H9 (cell line): ENCODE results near the gene TNFSF8. TPM values are rescaled to one million over a fixed set of nuclear protein-coding genes. Genes with fewer than 3 reads are reported as not detected.

ENCODE experiments used
- DNase-seq: peaks from one replicate; pipeline ENCODE4 v3.0.0-alpha.2; 2017
- H2AFZ ChIP-seq: one replicate; pipeline ENCODE4 v1.6.1; 2013; ENCODE audit warnings: mild to moderate bottlenecking, low read length, control low read depth, moderate library complexity
- H2AK5ac ChIP-seq: 2 replicates; pipeline ENCODE4 v1.6.1; 2013; ENCODE audit warnings: low read length, control low read depth, mixed read lengths; ENCODE audit not compliant: insufficient read length
- H2BK120ac ChIP-seq: one replicate; pipeline ENCODE4 v1.6.1; 2013; ENCODE audit warnings: low read depth, mild to moderate bottlenecking, low read length, control low read depth, inconsistent platforms; ENCODE audit not compliant: poor library complexity, severe bottlenecking
- H2BK12ac ChIP-seq: 2 replicates; pipeline ENCODE4 v1.6.1; 2013; ENCODE audit warnings: low read length, control low read depth, mixed read lengths, low read depth; ENCODE audit not compliant: insufficient read length
- H2BK15ac ChIP-seq: 2 replicates; pipeline ENCODE4 v1.6.1; 2013; ENCODE audit warnings: low read depth, low read length, control low read depth
- H2BK20ac ChIP-seq: one replicate; pipeline ENCODE4 v1.6.1; 2013; ENCODE audit warnings: low read depth, mild to moderate bottlenecking, low read length, control low read depth, inconsistent platforms; ENCODE audit not compliant: poor library complexity, severe bottlenecking
- H2BK5ac ChIP-seq: 2 replicates; pipeline ENCODE4 v1.6.1; 2013; ENCODE audit warnings: low read length, control low read depth, mixed read lengths; ENCODE audit not compliant: insufficient read length
- H3K14ac ChIP-seq: 2 replicates; pipeline ENCODE4 v1.6.1; 2013; ENCODE audit warnings: low read length, control low read depth; ENCODE audit not compliant: insufficient read depth
- H3K18ac ChIP-seq: 2 replicates; pipeline ENCODE4 v1.6.1; 2013; ENCODE audit warnings: low read depth, mild to moderate bottlenecking, mixed read lengths, low read length, control low read depth; ENCODE audit not compliant: insufficient read length
- H3K23ac ChIP-seq: 2 replicates; pipeline ENCODE4 v1.6.1; 2013; ENCODE audit warnings: low read length, control low read depth, mixed read lengths, low read depth; ENCODE audit not compliant: insufficient read length
- H3K23me2 ChIP-seq: 2 replicates; pipeline ENCODE4 v1.6.1; 2013; ENCODE audit warnings: low read depth, mild to moderate bottlenecking, mixed read lengths, low read length, control low read depth; ENCODE audit not compliant: insufficient read length, poor library complexity, severe bottlenecking
- H3K27ac ChIP-seq: 2 replicates; pipeline ENCODE4 v1.5.1; 2013; ENCODE audit warnings: low read length, control low read depth, mixed read lengths, low read depth; ENCODE audit not compliant: insufficient read length
- H3K27me3 ChIP-seq: 2 replicates; pipeline ENCODE4 v1.6.1; 2013; ENCODE audit warnings: low read length, control low read depth, inconsistent platforms; ENCODE audit not compliant: insufficient read depth
- H3K4ac ChIP-seq: 2 replicates; pipeline ENCODE4 v1.6.1; 2013; ENCODE audit warnings: low read depth, mild to moderate bottlenecking, control low read depth, inconsistent platforms, low read length, moderate library complexity
- H3K4me1 ChIP-seq: 2 replicates; pipeline ENCODE4 v1.6.1; 2013; ENCODE audit warnings: low read length, control low read depth, inconsistent platforms; ENCODE audit not compliant: insufficient read depth
- H3K4me2 ChIP-seq: 2 replicates; pipeline ENCODE4 v1.6.1; 2013; ENCODE audit warnings: low read length, control low read depth, mixed read lengths; ENCODE audit not compliant: insufficient read length, insufficient read depth
- H3K56ac ChIP-seq: 2 replicates; pipeline ENCODE4 v1.6.1; 2013; ENCODE audit warnings: low read depth, mild to moderate bottlenecking, mixed read lengths, low read length, control low read depth; ENCODE audit not compliant: insufficient read length
- H3K79me1 ChIP-seq: 2 replicates; pipeline ENCODE4 v1.6.1; 2013; ENCODE audit warnings: low read depth, mild to moderate bottlenecking, moderate library complexity, low read length, control low read depth, inconsistent platforms; ENCODE audit not compliant: insufficient read depth, poor library complexity, severe bottlenecking
- H3K79me2 ChIP-seq: 2 replicates; pipeline ENCODE4 v1.6.1; 2013; ENCODE audit warnings: low read length, control low read depth, inconsistent platforms; ENCODE audit not compliant: insufficient read depth
- H3K9ac ChIP-seq: 2 replicates; pipeline ENCODE4 v1.6.1; 2013; ENCODE audit warnings: low read length, control low read depth, mixed read lengths; ENCODE audit not compliant: insufficient read length; ENCODE audit errors: extremely low read depth
- H3K9me3 ChIP-seq: one replicate; pipeline ENCODE4 v1.6.1; 2013; ENCODE audit warnings: low read depth, low read length, inconsistent platforms; ENCODE audit not compliant: control insufficient read depth
- H3T11ph ChIP-seq: one replicate; pipeline ENCODE4 v1.6.1; 2013; ENCODE audit warnings: mild to moderate bottlenecking, low read length, control low read depth, inconsistent platforms
- H4K20me1 ChIP-seq: one replicate; pipeline ENCODE4 v1.6.1; 2013; ENCODE audit not compliant: control insufficient read depth, insufficient read length, insufficient read depth
- H4K5ac ChIP-seq: 2 replicates; pipeline ENCODE4 v1.6.1; 2013; ENCODE audit warnings: low read depth, mild to moderate bottlenecking, mixed read lengths, low read length, control low read depth; ENCODE audit not compliant: insufficient read length
- H4K8ac ChIP-seq: replicated peaks from 2 replicates; pipeline ENCODE4 v1.6.1; 2013; ENCODE audit warnings: low read length, control low read depth, mixed read lengths, low read depth; ENCODE audit not compliant: insufficient read length
- H4K91ac ChIP-seq: 2 replicates; pipeline ENCODE4 v1.6.1; 2013; ENCODE audit warnings: low read depth, mild to moderate bottlenecking, moderate library complexity, mixed read lengths, low read length, control low read depth; ENCODE audit not compliant: insufficient read length
- H3K27ac Mint-ChIP-seq, 3 experiments: 2 replicates in 2 of 3; 3 replicates in 1 of 3; pipeline ENCODE4 v1.8.0; 2020 to 2021; ENCODE audit warnings: mixed read lengths in 3 of 3, mild to moderate bottlenecking in 1 of 3, moderate library complexity in 1 of 3
- H3K27me3 Mint-ChIP-seq: 2 replicates; pipeline ENCODE4 v1.8.0; 2021; ENCODE audit warnings: low read depth, mild to moderate bottlenecking, moderate library complexity, mixed read lengths
- H3K36me3 Mint-ChIP-seq, 3 experiments: 2 replicates in 2 of 3; 3 replicates in 1 of 3; pipeline ENCODE4 v1.8.0; 2020 to 2021; ENCODE audit warnings: low read depth in 3 of 3, mixed read lengths in 3 of 3; ENCODE audit not compliant: insufficient read depth in 1 of 3
- H3K4me1 Mint-ChIP-seq, 2 experiments: 2 replicates each; pipeline ENCODE4 v1.8.0; 2020; ENCODE audit warnings: mixed read lengths in 2 of 2
- H3K4me3 Mint-ChIP-seq, 2 experiments: 2 replicates in 1 of 2; 3 replicates in 1 of 2; pipeline ENCODE4 v1.8.0; 2020 to 2021; ENCODE audit warnings: mild to moderate bottlenecking in 2 of 2, mixed read lengths in 2 of 2, moderate library complexity in 1 of 2
- H3K9me3 Mint-ChIP-seq, 2 experiments: 2 replicates in 1 of 2; 3 replicates in 1 of 2; pipeline ENCODE4 v1.8.0; 2020; ENCODE audit warnings: mild to moderate bottlenecking in 2 of 2, mixed read lengths in 2 of 2, moderate library complexity in 1 of 2
- CTCF ChIP-seq: fragments of 200-600 bp; sonication (generic); conservative IDR thresholded peaks from 3 replicates; pipeline ENCODE4 v1.8.0; 2021; ENCODE audit warnings: antibody characterized with exemption, mild to moderate bottlenecking
- WGBS: extraction: QIAGEN DNeasy Blood & Tissue Kit; methylation state at CpG from one replicate; pipeline ENCODE4 v1.1.7; 2013; ENCODE audit warnings: missing lambda C conversion rate, low lambda C conversion rate, mixed read lengths; ENCODE audit not compliant: insufficient read length; ENCODE audit errors: extremely low coverage; 5-methylcytosine and 5-hydroxymethylcytosine counted together
- total RNA-seq: library from RNA; stranded (reverse); gene quantifications from 2 replicates; pipeline ENCODE4 v1.2.1, GENCODE V29; 2021

TNFSF8 gene
- total RNA-seq, 1 experiment from 2014 or later: not detected

GRCh38 chr9:114889802-114890224 is 40.6 kb downstream of the TNFSF8 start:
- Mint-ChIP-seq H3K36me3 (peaks cover 0 to 3% (median 1%) of the 10 kb centered on the region in 3 experiments; a peak in 2 of 7 replicates), H3K27me3 (peaks cover 8% of the 10 kb centered on the region), H3K9me3 (peaks cover 2 to 3% of the 10 kb centered on the region in 2 experiments; a peak in 2 of 5 replicates), H3K4me1 (peaks cover 14 to 15% of the 10 kb centered on the region in 2 experiments), H3K4me3 (no peak overlapping the region), H3K27ac (no peak overlapping the region)
- Histone ChIP-seq H3K23me2 (no peaks in the 10 kb centered on the region), H3K27me3 (no peaks in the 10 kb centered on the region), H2AK5ac (no peak overlapping the region), H4K5ac (no peak overlapping the region), H3K18ac (no peak overlapping the region), H3K56ac (no peak overlapping the region), H4K8ac (no peak overlapping the region), H2BK15ac (no peak overlapping the region), H4K20me1 (no peaks in the 10 kb centered on the region), H3K27ac (no peak overlapping the region), H3K79me1 (no peaks in the 10 kb centered on the region), H3K79me2 (no peaks in the 10 kb centered on the region), H2BK120ac (no peak overlapping the region), H3K4me2 (no peak overlapping the region), H3K9ac (no peak overlapping the region), H4K91ac (no peak overlapping the region), H2BK5ac (no peak overlapping the region), H3K4ac (no peak overlapping the region), H3T11ph (no peak overlapping the region), H2BK20ac (no peak overlapping the region), H2BK12ac (no peak overlapping the region), H3K4me1 (peaks cover 5% of the 10 kb centered on the region; the same call in 1 of the 2 replicates), H2AFZ (no peak overlapping the region), H3K23ac (no peak overlapping the region), H3K14ac (no peak overlapping the region), H3K9me3 (no peaks in the 10 kb centered on the region)
- TF ChIP-seq CTCF: no peak
- no peak for DNase-seq
- no CpG with 5 or more reads among the region's 3 CpGs for WGBS
